ENCODE results near the gene VMP1.
A peak's percentile ranks its signal among the peaks of the same experiment; 100 is the strongest.

Gene VMP1

DNA sequence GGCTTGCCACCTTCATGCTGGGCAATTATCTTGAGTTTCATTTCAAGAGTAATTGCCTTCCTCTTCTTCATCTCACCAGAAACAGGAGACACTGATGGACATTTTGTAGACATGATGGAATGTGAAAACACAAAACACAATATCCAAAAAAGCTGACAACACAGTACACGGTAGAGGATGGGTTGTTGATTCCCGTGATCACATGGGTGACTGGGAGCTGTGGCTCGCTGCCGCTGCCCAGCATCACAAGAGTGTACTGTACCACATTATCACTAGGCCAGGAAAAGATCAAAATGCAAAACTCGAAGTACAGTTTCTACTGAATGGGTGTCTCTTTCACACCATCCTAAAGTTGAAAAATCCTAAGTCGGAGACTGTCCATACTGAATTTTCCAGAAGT lies 7.7 kb upstream of the VMP1 start:
- Histone ChIP-seq H3K4me1 (ENCODE audit: control insufficient read depth in 1 of 2, insufficient read depth in 2 of 2, low read length in 2 of 2) (peaks cover 4 to 17% of the 10 kb centered on the region in 2 donors), H3K27me3 (ENCODE audit: control insufficient read depth in 1 of 2, insufficient read depth in 2 of 2, low read length in 2 of 2) (no peaks in the 10 kb centered on the region), H3K4me3 (ENCODE audit: low read depth in 1 of 2, low read length in 2 of 2) (no peak overlapping the region), H3K9me3 (ENCODE audit: control insufficient read depth in 1 of 2, low read length in 2 of 2) (no peaks in the 10 kb centered on the region), H3K27ac (ENCODE audit: low read depth, low read length) (no peak overlapping the region), H3K36me3 (ENCODE audit: control insufficient read depth in 1 of 2, insufficient read depth in 2 of 2, low read length in 2 of 2) (peaks cover 19 to 59% of the 10 kb centered on the region in 2 donors), H3K9ac (ENCODE audit: low read depth in 1 of 2, low read length in 2 of 2) (no peak overlapping the region)

DNA sequence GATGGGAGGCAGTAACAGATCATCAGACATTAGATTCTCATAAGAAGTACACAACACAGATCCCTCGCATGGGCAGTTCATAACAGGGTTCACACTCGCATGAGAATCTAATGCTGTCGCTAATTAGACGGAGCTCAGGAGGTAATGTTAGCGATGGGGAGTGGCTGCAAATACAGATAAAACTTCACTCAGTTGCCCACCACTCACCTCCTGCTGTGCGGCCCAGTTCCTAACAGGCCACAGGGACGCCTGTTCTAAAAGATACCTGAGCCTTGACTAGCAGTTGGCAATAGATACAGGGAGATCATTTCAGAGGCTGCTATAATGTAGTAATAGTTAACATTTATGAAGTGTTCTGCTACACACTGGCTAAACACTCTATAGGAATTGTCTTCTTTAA lies 5.2 kb upstream of the VMP1 start:
- Histone ChIP-seq H3K9me3 (ENCODE audit: control insufficient read depth in 1 of 2, low read length in 2 of 2) (no peaks in the 10 kb centered on the region), H3K27me3 (ENCODE audit: control insufficient read depth in 1 of 2, insufficient read depth in 2 of 2, low read length in 2 of 2) (no peaks in the 10 kb centered on the region), H3K4me3 (ENCODE audit: low read depth in 1 of 2, low read length in 2 of 2) (no peak overlapping the region), H3K36me3 (ENCODE audit: control insufficient read depth in 1 of 2, insufficient read depth in 2 of 2, low read length in 2 of 2) (peaks cover 5 to 37% of the 10 kb centered on the region in 2 donors), H3K4me1 (ENCODE audit: control insufficient read depth in 1 of 2, insufficient read depth in 2 of 2, low read length in 2 of 2) (peaks cover 11 to 12% of the 10 kb centered on the region in 2 donors), H3K9ac (ENCODE audit: low read depth in 1 of 2, low read length in 2 of 2) (no peak overlapping the region), H3K27ac (ENCODE audit: low read depth, low read length) (no peak overlapping the region)

- Histone ChIP-seq H3K9me3 (ENCODE audit: control insufficient read depth in 1 of 2, low read length in 2 of 2) (no peaks in the 10 kb centered on the region), H3K27ac (ENCODE audit: low read depth, low read length) (peak overlapping the region; percentile 89), H3K27me3 (ENCODE audit: control insufficient read depth in 1 of 2, insufficient read depth in 2 of 2, low read length in 2 of 2) (no peaks in the 10 kb centered on the region), H3K4me1 (ENCODE audit: control insufficient read depth in 1 of 2, insufficient read depth in 2 of 2, low read length in 2 of 2) (peaks cover 36 to 51% of the 10 kb centered on the region in 2 donors), H3K9ac (ENCODE audit: low read depth in 1 of 2, low read length in 2 of 2) (peak overlapping the region; percentile 74 to 100), H3K36me3 (ENCODE audit: control insufficient read depth in 1 of 2, insufficient read depth in 2 of 2, low read length in 2 of 2) (peaks cover 0 to 5% of the 10 kb centered on the region in 2 donors), H3K4me3 (ENCODE audit: low read depth in 1 of 2, low read length in 2 of 2) (peak overlapping the region; percentile 88 to 100)
Observed at GRCh38 chr17:59707971-59708430, 547 bp downstream of the VMP1 start.

DNA sequence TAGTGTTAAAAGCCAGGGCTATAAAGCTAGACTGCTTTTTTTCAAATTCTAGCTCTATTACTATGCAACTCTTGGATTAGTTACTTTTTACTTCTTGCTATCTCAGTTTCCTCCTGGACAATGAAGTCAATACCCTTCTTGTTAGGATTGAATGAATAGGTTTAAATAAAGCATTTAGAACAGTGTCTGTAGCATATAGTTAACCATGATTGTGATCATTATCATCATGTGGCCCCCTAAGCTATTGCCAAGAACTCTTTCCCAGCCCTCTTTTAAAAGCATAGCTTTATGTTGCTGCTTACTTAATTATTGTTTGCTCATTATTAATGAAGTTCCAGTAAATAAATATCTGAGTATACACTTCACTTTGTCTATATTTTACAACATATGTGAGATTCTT lies 4.5 kb downstream of the VMP1 start:
- H3K27ac ChIP-seq (ENCODE audit: low read depth, low read length): no peak overlapping the region
- peaks cover 25 to 40% of the 10 kb centered on the region in 2 donors for H3K4me1 ChIP-seq (ENCODE audit: control insufficient read depth in 1 of 2, insufficient read depth in 2 of 2, low read length in 2 of 2)
- no peaks in the 10 kb centered on the region for H3K36me3 ChIP-seq (ENCODE audit: control insufficient read depth in 1 of 2, insufficient read depth in 2 of 2, low read length in 2 of 2)
- H3K9ac ChIP-seq (ENCODE audit: low read depth in 1 of 2, low read length in 2 of 2): no peak overlapping the region
- no peaks in the 10 kb centered on the region for H3K27me3 ChIP-seq (ENCODE audit: control insufficient read depth in 1 of 2, insufficient read depth in 2 of 2, low read length in 2 of 2)
- no peak overlapping the region for H3K4me3 ChIP-seq (ENCODE audit: low read depth in 1 of 2, low read length in 2 of 2)
- no peaks in the 10 kb centered on the region for H3K9me3 ChIP-seq (ENCODE audit: control insufficient read depth in 1 of 2, low read length in 2 of 2)

DNA sequence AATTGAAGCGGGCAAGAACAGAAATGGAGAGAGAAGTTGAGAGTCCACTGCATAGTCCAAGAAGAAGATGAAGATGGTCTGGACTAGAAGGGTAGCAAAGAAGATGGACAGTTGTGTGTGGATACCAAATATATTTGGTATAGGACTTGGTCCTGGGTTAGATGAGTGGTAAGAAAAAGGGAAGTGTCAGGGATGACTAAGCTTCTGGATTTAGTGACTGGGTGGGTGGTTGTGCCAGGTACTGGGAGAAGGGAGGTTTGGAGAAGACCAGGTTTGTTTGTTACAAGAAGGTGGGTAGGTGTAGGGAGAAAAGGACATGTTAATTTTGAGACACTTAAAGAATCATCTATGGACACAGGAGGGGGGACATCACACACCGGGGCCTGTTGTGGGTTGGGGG lies 5.4 kb downstream of the VMP1 start:
- H3K27ac ChIP-seq (ENCODE audit: low read depth, low read length): no peak overlapping the region
- no peaks in the 10 kb centered on the region for H3K27me3 ChIP-seq (ENCODE audit: control insufficient read depth in 1 of 2, insufficient read depth in 2 of 2, low read length in 2 of 2)
- no peaks in the 10 kb centered on the region for H3K36me3 ChIP-seq (ENCODE audit: control insufficient read depth in 1 of 2, insufficient read depth in 2 of 2, low read length in 2 of 2)
- H3K4me1 ChIP-seq (ENCODE audit: control insufficient read depth in 1 of 2, insufficient read depth in 2 of 2, low read length in 2 of 2): peaks cover 24 to 40% of the 10 kb centered on the region in 2 donors
- no peak overlapping the region for H3K4me3 ChIP-seq (ENCODE audit: low read depth in 1 of 2, low read length in 2 of 2)
- no peaks in the 10 kb centered on the region for H3K9me3 ChIP-seq (ENCODE audit: control insufficient read depth in 1 of 2, low read length in 2 of 2)
- no peak overlapping the region for H3K9ac ChIP-seq (ENCODE audit: low read depth in 1 of 2, low read length in 2 of 2)

DNA sequence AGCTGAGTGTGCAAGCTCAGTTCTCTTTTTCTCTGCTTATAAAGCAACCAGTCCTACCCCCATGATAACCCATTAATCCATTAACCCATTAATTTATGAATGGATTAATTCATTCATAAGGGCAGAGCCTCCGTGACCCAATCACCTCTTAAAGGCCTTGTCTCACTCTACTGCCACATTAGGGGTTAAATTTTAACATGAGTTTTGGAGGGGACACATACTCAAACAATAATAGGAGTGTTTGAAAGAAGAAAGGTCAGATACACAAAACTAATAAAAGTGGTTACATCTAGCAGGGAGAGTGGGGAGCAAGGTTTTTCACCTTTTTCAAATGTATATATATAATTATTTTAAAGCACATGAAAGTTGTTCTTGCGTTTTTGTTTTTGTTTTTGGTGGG lies 6.8 kb downstream of the VMP1 start:
- Histone ChIP-seq H3K9ac (ENCODE audit: low read depth in 1 of 2, low read length in 2 of 2) (no peak overlapping the region), H3K36me3 (ENCODE audit: control insufficient read depth in 1 of 2, insufficient read depth in 2 of 2, low read length in 2 of 2) (no peaks in the 10 kb centered on the region), H3K4me3 (ENCODE audit: low read depth in 1 of 2, low read length in 2 of 2) (no peak overlapping the region), H3K27me3 (ENCODE audit: control insufficient read depth in 1 of 2, insufficient read depth in 2 of 2, low read length in 2 of 2) (no peaks in the 10 kb centered on the region), H3K9me3 (ENCODE audit: control insufficient read depth in 1 of 2, low read length in 2 of 2) (no peaks in the 10 kb centered on the region), H3K4me1 (ENCODE audit: control insufficient read depth in 1 of 2, insufficient read depth in 2 of 2, low read length in 2 of 2) (peaks cover 10 to 31% of the 10 kb centered on the region in 2 donors), H3K27ac (ENCODE audit: low read depth, low read length) (no peak overlapping the region)

- Histone ChIP-seq H3K9me3 (ENCODE audit: control insufficient read depth in 1 of 2, low read length in 2 of 2) (no peaks in the 10 kb centered on the region), H3K27ac (ENCODE audit: low read depth, low read length) (no peak overlapping the region), H3K4me1 (ENCODE audit: control insufficient read depth in 1 of 2, insufficient read depth in 2 of 2, low read length in 2 of 2) (peaks cover 7 to 21% of the 10 kb centered on the region in 2 donors), H3K9ac (ENCODE audit: low read depth in 1 of 2, low read length in 2 of 2) (no peak overlapping the region), H3K27me3 (ENCODE audit: control insufficient read depth in 1 of 2, insufficient read depth in 2 of 2, low read length in 2 of 2) (no peaks in the 10 kb centered on the region), H3K4me3 (ENCODE audit: low read depth in 1 of 2, low read length in 2 of 2) (no peak overlapping the region), H3K36me3 (ENCODE audit: control insufficient read depth in 1 of 2, insufficient read depth in 2 of 2, low read length in 2 of 2) (no peaks in the 10 kb centered on the region)
Observed at GRCh38 chr17:59716427-59716826, 9.0 kb downstream of the VMP1 start.

- Histone ChIP-seq H3K36me3 (ENCODE audit: control insufficient read depth in 1 of 2, insufficient read depth in 2 of 2, low read length in 2 of 2) (no peaks in the 10 kb centered on the region), H3K4me1 (ENCODE audit: control insufficient read depth in 1 of 2, insufficient read depth in 2 of 2, low read length in 2 of 2) (peaks cover 6 to 16% of the 10 kb centered on the region in 2 donors), H3K4me3 (ENCODE audit: low read depth in 1 of 2, low read length in 2 of 2) (no peak overlapping the region), H3K9me3 (ENCODE audit: control insufficient read depth in 1 of 2, low read length in 2 of 2) (no peaks in the 10 kb centered on the region), H3K27me3 (ENCODE audit: control insufficient read depth in 1 of 2, insufficient read depth in 2 of 2, low read length in 2 of 2) (no peaks in the 10 kb centered on the region), H3K9ac (ENCODE audit: low read depth in 1 of 2, low read length in 2 of 2) (no peak overlapping the region), H3K27ac (ENCODE audit: low read depth, low read length) (no peak overlapping the region)
Observed at GRCh38 chr17:59719526-59719925, 12.1 kb downstream of the VMP1 start.

- Histone ChIP-seq H3K9me3 (ENCODE audit: control insufficient read depth in 1 of 2, low read length in 2 of 2) (no peaks in the 10 kb centered on the region), H3K4me1 (ENCODE audit: control insufficient read depth in 1 of 2, insufficient read depth in 2 of 2, low read length in 2 of 2) (peaks cover 6 to 24% of the 10 kb centered on the region in 2 donors), H3K36me3 (ENCODE audit: control insufficient read depth in 1 of 2, insufficient read depth in 2 of 2, low read length in 2 of 2) (no peaks in the 10 kb centered on the region), H3K4me3 (ENCODE audit: low read depth in 1 of 2, low read length in 2 of 2) (peak overlapping the region in 1 of 2 donors; percentile 49), H3K27me3 (ENCODE audit: control insufficient read depth in 1 of 2, insufficient read depth in 2 of 2, low read length in 2 of 2) (no peaks in the 10 kb centered on the region), H3K27ac (ENCODE audit: low read depth, low read length) (peak overlapping the region; percentile 27), H3K9ac (ENCODE audit: low read depth in 1 of 2, low read length in 2 of 2) (peak overlapping the region in 1 of 2 donors; percentile 21)
Observed at GRCh38 chr17:59722623-59723022, 15.2 kb downstream of the VMP1 start.

DNA sequence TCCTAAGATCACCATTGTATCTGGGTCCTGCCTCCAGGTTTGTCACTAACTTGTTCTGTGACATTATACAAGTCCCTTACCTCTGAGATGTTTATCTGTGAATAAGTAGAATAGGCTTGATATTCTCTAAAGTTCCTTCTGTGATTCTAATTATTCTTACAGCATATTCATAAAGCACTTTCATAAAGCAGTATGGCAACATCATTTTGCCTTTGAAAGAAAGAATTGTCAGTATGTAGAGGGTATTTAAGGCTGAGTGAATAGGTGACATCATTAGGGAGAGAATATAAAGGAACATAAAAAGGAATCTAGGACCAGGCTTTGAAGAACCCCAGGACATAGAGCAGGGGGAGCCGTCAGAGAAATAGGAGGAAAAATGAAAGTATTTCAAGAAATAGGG lies 15.6 kb downstream of the VMP1 start:
- H3K27me3 ChIP-seq (ENCODE audit: control insufficient read depth in 1 of 2, insufficient read depth in 2 of 2, low read length in 2 of 2): no peaks in the 10 kb centered on the region
- no peaks in the 10 kb centered on the region for H3K36me3 ChIP-seq (ENCODE audit: control insufficient read depth in 1 of 2, insufficient read depth in 2 of 2, low read length in 2 of 2)
- peak overlapping the region; percentile 5 to 21 for H3K9ac ChIP-seq (ENCODE audit: low read depth in 1 of 2, low read length in 2 of 2)
- H3K9me3 ChIP-seq (ENCODE audit: control insufficient read depth in 1 of 2, low read length in 2 of 2): no peaks in the 10 kb centered on the region
- peaks cover 6 to 24% of the 10 kb centered on the region in 2 donors for H3K4me1 ChIP-seq (ENCODE audit: control insufficient read depth in 1 of 2, insufficient read depth in 2 of 2, low read length in 2 of 2)
- H3K27ac ChIP-seq (ENCODE audit: low read depth, low read length): peak overlapping the region; percentile 27
- H3K4me3 ChIP-seq (ENCODE audit: low read depth in 1 of 2, low read length in 2 of 2): peak overlapping the region; percentile 5 to 49

GRCh38 chr17:59723607-59724006 lies 16.2 kb downstream of the VMP1 start:
- H3K27me3 ChIP-seq (ENCODE audit: control insufficient read depth in 1 of 2, insufficient read depth in 2 of 2, low read length in 2 of 2): no peaks in the 10 kb centered on the region
- H3K9ac ChIP-seq (ENCODE audit: low read depth in 1 of 2, low read length in 2 of 2): peak overlapping the region in 1 of 2 donors; percentile 21
- H3K4me1 ChIP-seq (ENCODE audit: control insufficient read depth in 1 of 2, insufficient read depth in 2 of 2, low read length in 2 of 2): peaks cover 6 to 24% of the 10 kb centered on the region in 2 donors
- no peaks in the 10 kb centered on the region for H3K36me3 ChIP-seq (ENCODE audit: control insufficient read depth in 1 of 2, insufficient read depth in 2 of 2, low read length in 2 of 2)
- no peaks in the 10 kb centered on the region for H3K9me3 ChIP-seq (ENCODE audit: control insufficient read depth in 1 of 2, low read length in 2 of 2)
- no peak overlapping the region for H3K27ac ChIP-seq (ENCODE audit: low read depth, low read length)
- H3K4me3 ChIP-seq (ENCODE audit: low read depth in 1 of 2, low read length in 2 of 2): peak overlapping the region; percentile 5 to 49

Data from duodenal mucosa (tissue), 2 donors.